ENCODE results near the gene SSH2.
A peak's percentile ranks its signal among the peaks of the same experiment; 100 is the strongest.
"Not testable (repeated sequence)": the region's sequence is repeated elsewhere in the genome, so short reads cannot be mapped to it uniquely, and the experiment has no call there.

Gene SSH2

DNA sequence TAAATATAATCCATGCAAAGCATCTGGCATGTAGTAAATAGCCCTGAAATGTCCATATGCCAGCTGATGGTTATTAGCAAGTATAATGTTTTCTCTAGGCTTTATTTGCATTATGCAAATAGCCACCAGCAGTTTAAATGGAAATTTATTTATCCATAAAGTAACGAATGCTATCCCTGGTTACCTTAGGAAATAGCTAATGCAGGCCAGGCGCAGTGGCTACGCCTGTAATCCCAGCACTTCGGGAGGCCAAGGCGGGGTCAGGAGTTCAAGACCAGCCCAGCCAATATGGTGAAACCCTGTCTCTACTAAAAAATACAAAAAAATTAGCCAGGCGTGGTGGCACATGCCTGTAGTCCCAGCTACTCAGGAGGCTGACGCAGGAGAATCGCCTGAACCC lies 254.1 kb downstream of the SSH2 start:
- H3K27me3 ChIP-seq (ENCODE audit: insufficient read depth, low read length); H3K9me3 ChIP-seq (ENCODE audit: insufficient read depth, low read depth, low read length); H3K4me1 ChIP-seq (ENCODE audit: insufficient read depth, low read length); H3K9ac ChIP-seq (ENCODE audit: low read depth, low read length); H3K27ac ChIP-seq (ENCODE audit: low read depth, low read length); H3K4me3 ChIP-seq (ENCODE audit: low read length); H3K36me3 ChIP-seq (ENCODE audit: insufficient read depth, low read length): not testable (repeated sequence)
- 95% methylated on average over 8 of the region's 8 CpGs for WGBS

GRCh38 chr17:29674281-29674680 lies 255.7 kb downstream of the SSH2 start:
- H3K27me3 ChIP-seq (ENCODE audit: insufficient read depth, low read length): no peaks in the 10 kb centered on the region
- H3K4me3 ChIP-seq (ENCODE audit: low read length): no peak overlapping the region
- no peaks in the 10 kb centered on the region for H3K9me3 ChIP-seq (ENCODE audit: insufficient read depth, low read depth, low read length)
- no peak overlapping the region for H3K9ac ChIP-seq (ENCODE audit: low read depth, low read length)
- H3K36me3 ChIP-seq (ENCODE audit: insufficient read depth, low read length): peaks cover 8% of the 10 kb centered on the region
- no peaks in the 10 kb centered on the region; the same call in 1 of the 2 replicates for H3K4me1 ChIP-seq (ENCODE audit: insufficient read depth, low read length)
- no peak overlapping the region for H3K27ac ChIP-seq (ENCODE audit: low read depth, low read length)
- 89% methylated on average over 1 of the region's 1 CpG for WGBS

DNA sequence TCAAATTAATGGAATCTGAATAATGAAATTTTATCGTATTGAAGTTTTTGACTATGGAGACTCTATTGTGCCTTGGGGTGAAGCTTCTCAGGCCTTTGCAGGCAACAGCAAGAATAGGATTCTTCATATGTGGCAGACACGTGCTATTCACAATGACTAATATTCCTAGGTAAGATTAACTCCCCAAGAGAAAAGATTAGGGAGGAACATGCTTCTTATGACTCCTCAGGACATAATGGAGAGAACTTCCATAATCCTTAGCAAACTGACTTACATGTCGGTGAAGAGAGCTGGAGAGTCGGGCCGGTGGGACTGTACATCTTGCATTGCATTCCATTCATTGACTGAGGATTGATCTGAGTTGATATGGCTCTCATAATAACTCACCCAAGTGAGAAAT lies 258.4 kb downstream of the SSH2 start:
- H3K27me3 ChIP-seq (ENCODE audit: insufficient read depth, low read length): no peaks in the 10 kb centered on the region
- no peak overlapping the region for H3K9ac ChIP-seq (ENCODE audit: low read depth, low read length)
- peaks cover 14% of the 10 kb centered on the region for H3K36me3 ChIP-seq (ENCODE audit: insufficient read depth, low read length)
- WGBS: 95% methylated on average over 5 of the region's 5 CpGs
- no peaks in the 10 kb centered on the region for H3K9me3 ChIP-seq (ENCODE audit: insufficient read depth, low read depth, low read length)
- no peaks in the 10 kb centered on the region for H3K4me1 ChIP-seq (ENCODE audit: insufficient read depth, low read length)
- H3K27ac ChIP-seq (ENCODE audit: low read depth, low read length): no peak overlapping the region
- no peak overlapping the region for H3K4me3 ChIP-seq (ENCODE audit: low read length)

- Histone ChIP-seq H3K27ac (ENCODE audit: low read depth, low read length) (no peak overlapping the region), H3K27me3 (ENCODE audit: insufficient read depth, low read length) (no peaks in the 10 kb centered on the region), H3K9ac (ENCODE audit: low read depth, low read length) (no peak overlapping the region), H3K9me3 (ENCODE audit: insufficient read depth, low read depth, low read length) (no peaks in the 10 kb centered on the region), H3K4me3 (ENCODE audit: low read length) (no peak overlapping the region), H3K36me3 (ENCODE audit: insufficient read depth, low read length) (peaks cover 17% of the 10 kb centered on the region), H3K4me1 (ENCODE audit: insufficient read depth, low read length) (no peaks in the 10 kb centered on the region)
These were observed 260.8 kb downstream of the SSH2 start for GRCh38 chr17:29669266-29669665.

GRCh38 chr17:29667969-29668368 lies 262.1 kb downstream of the SSH2 start:
- Histone ChIP-seq H3K4me1 (ENCODE audit: insufficient read depth, low read length) (peaks cover 5% of the 10 kb centered on the region), H3K27me3 (ENCODE audit: insufficient read depth, low read length) (no peaks in the 10 kb centered on the region), H3K36me3 (ENCODE audit: insufficient read depth, low read length) (peaks cover 17% of the 10 kb centered on the region), H3K4me3 (ENCODE audit: low read length) (no peak overlapping the region), H3K9me3 (ENCODE audit: insufficient read depth, low read depth, low read length) (no peaks in the 10 kb centered on the region), H3K27ac (ENCODE audit: low read depth, low read length) (no peak overlapping the region), H3K9ac (ENCODE audit: low read depth, low read length) (no peak overlapping the region)

DNA sequence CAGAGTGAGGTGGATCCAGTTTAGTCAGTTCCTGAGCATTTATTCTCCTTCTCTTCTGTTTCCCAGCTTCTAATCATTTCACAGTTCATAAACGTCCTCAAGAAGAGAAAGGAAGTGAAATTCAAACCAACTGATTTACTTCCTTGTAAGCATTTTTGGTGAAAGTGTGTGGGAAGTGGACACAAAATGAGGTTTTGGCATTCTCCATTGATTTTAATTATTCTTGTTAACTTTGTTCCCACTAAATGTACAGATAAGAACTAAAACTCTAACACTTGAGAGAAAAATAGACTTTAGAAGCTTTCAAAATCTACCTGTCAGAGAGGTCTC lies 264.6 kb downstream of the SSH2 start:
- Histone ChIP-seq H3K36me3 (ENCODE audit: insufficient read depth, low read length) (peaks cover 9% of the 10 kb centered on the region; the same call in 1 of the 2 replicates), H3K4me1 (ENCODE audit: insufficient read depth, low read length) (peaks cover 7% of the 10 kb centered on the region), H3K27ac (ENCODE audit: low read depth, low read length) (no peak overlapping the region), H3K9ac (ENCODE audit: low read depth, low read length) (no peak overlapping the region), H3K27me3 (ENCODE audit: insufficient read depth, low read length) (no peaks in the 10 kb centered on the region), H3K4me3 (ENCODE audit: low read length) (no peak overlapping the region), H3K9me3 (ENCODE audit: insufficient read depth, low read depth, low read length) (no peaks in the 10 kb centered on the region)
- WGBS: no CpG with 5 or more reads among the region's 1 CpG

DNA sequence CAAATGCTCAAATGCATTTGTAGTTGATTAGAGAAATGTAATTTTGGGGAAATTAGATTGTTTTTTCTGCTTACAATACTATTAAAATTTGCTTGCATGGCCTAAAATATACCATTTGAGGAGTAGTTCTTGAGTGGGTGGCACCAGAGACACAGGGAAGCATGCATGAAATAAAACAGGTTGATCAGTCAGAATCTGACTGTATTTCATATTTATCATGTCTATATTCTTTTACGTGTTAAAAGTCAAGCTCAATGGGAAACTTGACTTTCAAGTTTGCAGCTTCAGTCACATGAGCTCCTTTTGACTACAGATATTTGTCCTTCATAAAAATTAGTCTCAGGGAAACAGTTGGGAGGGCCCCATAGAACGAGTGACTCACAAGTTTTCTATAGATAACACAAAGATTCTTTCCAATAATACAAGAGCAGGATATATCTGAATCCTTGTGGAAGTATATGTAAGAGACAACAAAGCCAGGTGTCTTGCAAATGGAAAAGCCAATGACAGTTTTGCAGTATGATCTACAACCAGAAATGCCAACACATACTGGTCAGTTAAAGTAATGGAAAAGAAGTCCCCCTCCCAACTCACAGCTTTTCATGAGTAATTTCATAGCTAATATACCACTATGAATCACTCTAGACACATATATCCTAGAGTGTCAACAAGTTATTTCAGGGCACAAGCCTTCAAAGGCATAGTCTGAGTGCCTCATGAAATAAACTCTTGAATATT lies 265.1 kb downstream of the SSH2 start:
- H3K27ac ChIP-seq (ENCODE audit: low read depth, low read length): no peak overlapping the region
- H3K9ac ChIP-seq (ENCODE audit: low read depth, low read length): no peak overlapping the region
- no peaks in the 10 kb centered on the region for H3K9me3 ChIP-seq (ENCODE audit: insufficient read depth, low read depth, low read length)
- H3K27me3 ChIP-seq (ENCODE audit: insufficient read depth, low read length): no peaks in the 10 kb centered on the region
- 100% methylated on average over 1 of the region's 2 CpGs for WGBS
- H3K36me3 ChIP-seq (ENCODE audit: insufficient read depth, low read length): peaks cover 9% of the 10 kb centered on the region; the same call in 1 of the 2 replicates
- H3K4me3 ChIP-seq (ENCODE audit: low read length): no peak overlapping the region
- H3K4me1 ChIP-seq (ENCODE audit: insufficient read depth, low read length): peaks cover 7% of the 10 kb centered on the region

DNA sequence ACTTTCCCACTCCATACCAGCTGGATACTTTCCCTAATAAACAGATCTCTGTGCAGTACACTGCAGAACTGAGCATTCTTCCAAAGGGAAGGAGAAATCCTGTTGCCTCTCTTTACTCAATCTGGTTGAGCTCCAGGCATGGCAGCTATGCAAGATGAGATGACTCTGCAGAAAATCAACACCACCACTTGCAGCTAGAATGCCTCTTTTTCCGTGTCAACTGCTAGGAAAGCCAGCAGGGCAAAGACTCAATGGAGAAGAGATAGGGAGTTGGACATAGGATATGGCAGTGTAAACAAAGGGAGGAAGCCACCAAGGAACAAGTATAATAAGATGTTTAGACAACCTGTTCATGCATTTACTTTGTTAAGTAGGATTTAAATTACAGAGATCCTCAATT lies 266.9 kb downstream of the SSH2 start:
- H3K4me3 ChIP-seq (ENCODE audit: low read length): no peak overlapping the region
- H3K9ac ChIP-seq (ENCODE audit: low read depth, low read length): peak overlapping the region; percentile 51
- H3K36me3 ChIP-seq (ENCODE audit: insufficient read depth, low read length): peaks cover 9% of the 10 kb centered on the region; the same call in 1 of the 2 replicates
- no peaks in the 10 kb centered on the region for H3K27me3 ChIP-seq (ENCODE audit: insufficient read depth, low read length)
- H3K9me3 ChIP-seq (ENCODE audit: insufficient read depth, low read depth, low read length): no peaks in the 10 kb centered on the region
- peak overlapping the region; percentile 46; the same call in 1 of the 2 replicates for H3K27ac ChIP-seq (ENCODE audit: low read depth, low read length)
- WGBS: 47% methylated on average over 1 of the region's 1 CpG
- H3K4me1 ChIP-seq (ENCODE audit: insufficient read depth, low read length): peaks cover 7% of the 10 kb centered on the region

DNA sequence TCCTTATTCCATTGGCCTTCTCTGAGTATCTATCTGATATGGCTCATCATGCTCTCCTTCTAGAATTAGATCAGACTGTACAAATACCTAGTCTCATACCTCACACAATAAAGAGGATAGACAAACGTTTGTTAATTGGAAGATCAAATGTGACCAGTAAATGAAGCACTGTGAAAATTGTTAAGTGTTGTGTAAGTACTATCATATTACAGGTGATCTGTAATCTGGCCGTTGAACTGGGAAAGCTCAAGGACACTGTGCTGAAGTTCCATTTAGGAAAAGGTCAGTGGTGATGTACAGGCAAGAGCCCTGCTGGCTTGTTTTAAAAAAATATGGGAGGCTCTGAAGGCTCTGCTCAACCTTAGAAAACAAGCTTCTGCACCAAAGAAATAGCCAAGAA lies 268.8 kb downstream of the SSH2 start:
- H3K4me3 ChIP-seq (ENCODE audit: low read length): no peak overlapping the region
- H3K27ac ChIP-seq (ENCODE audit: low read depth, low read length): no peak overlapping the region
- no peak overlapping the region for H3K9ac ChIP-seq (ENCODE audit: low read depth, low read length)
- WGBS: 89% methylated on average over 2 of the region's 2 CpGs
- no peaks in the 10 kb centered on the region for H3K27me3 ChIP-seq (ENCODE audit: insufficient read depth, low read length)
- no peaks in the 10 kb centered on the region for H3K9me3 ChIP-seq (ENCODE audit: insufficient read depth, low read depth, low read length)
- no peaks in the 10 kb centered on the region; the same call in 1 of the 2 replicates for H3K36me3 ChIP-seq (ENCODE audit: insufficient read depth, low read length)
- peaks cover 7% of the 10 kb centered on the region for H3K4me1 ChIP-seq (ENCODE audit: insufficient read depth, low read length)

DNA sequence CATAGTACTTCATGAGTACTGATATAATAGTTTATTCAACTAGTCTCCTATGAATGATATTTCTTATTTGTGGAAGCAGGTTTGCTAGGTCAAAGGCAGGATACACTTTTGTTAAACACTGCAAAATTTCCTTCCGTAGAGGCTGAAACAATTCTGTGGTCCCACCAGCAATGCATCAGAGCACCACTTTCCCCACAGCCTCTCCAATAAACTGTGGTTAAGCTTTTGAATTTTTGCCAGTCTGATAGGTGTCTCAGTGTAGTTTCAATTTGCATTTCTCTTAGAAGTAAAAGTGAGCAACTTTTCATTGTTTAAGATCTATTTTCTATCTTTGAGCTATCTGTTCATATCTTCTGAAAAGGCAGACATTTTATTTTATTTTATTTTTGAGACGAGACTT lies 270.9 kb downstream of the SSH2 start:
- no peaks in the 10 kb centered on the region for H3K27me3 ChIP-seq (ENCODE audit: insufficient read depth, low read length)
- H3K4me3 ChIP-seq (ENCODE audit: low read length): no peak overlapping the region
- H3K36me3 ChIP-seq (ENCODE audit: insufficient read depth, low read length): no peaks in the 10 kb centered on the region; the same call in 1 of the 2 replicates
- H3K9ac ChIP-seq (ENCODE audit: low read depth, low read length): no peak overlapping the region
- no peak overlapping the region for H3K27ac ChIP-seq (ENCODE audit: low read depth, low read length)
- no peaks in the 10 kb centered on the region for H3K9me3 ChIP-seq (ENCODE audit: insufficient read depth, low read depth, low read length)
- H3K4me1 ChIP-seq (ENCODE audit: insufficient read depth, low read length): peaks cover 7% of the 10 kb centered on the region
- 87% methylated on average over 2 of the region's 2 CpGs for WGBS

GRCh38 chr17:29655323-29655722 lies 274.7 kb downstream of the SSH2 start:
- Histone ChIP-seq H3K27ac (ENCODE audit: low read depth, low read length) (no peak overlapping the region), H3K36me3 (ENCODE audit: insufficient read depth, low read length) (no peaks in the 10 kb centered on the region; the same call in 1 of the 2 replicates), H3K9me3 (ENCODE audit: insufficient read depth, low read depth, low read length) (no peaks in the 10 kb centered on the region), H3K4me1 (ENCODE audit: insufficient read depth, low read length) (no peaks in the 10 kb centered on the region), H3K27me3 (ENCODE audit: insufficient read depth, low read length) (no peaks in the 10 kb centered on the region), H3K9ac (ENCODE audit: low read depth, low read length) (no peak overlapping the region), H3K4me3 (ENCODE audit: low read length) (no peak overlapping the region)
- 92% methylated on average over 6 of the region's 6 CpGs for WGBS
